IMR-90 (cell line): Measurements from ENCODE around the gene CLP1. TPM values are rescaled to one million over a fixed set of nuclear protein-coding genes. Genes with fewer than 3 reads are reported as not detected.

ENCODE experiments used
- ATAC-seq: fragments of 200-7000 bp; cut with Tn5 transposase; 2 replicates; pipeline ENCODE4 v1.9.1; 2020; ENCODE audit warnings: low read depth, mild to moderate bottlenecking, moderate library complexity
- BruUV-seq: library from RNA; stranded (reverse); fragments of 400-500 nt; replicated peaks from 2 replicates; lab custom pipeline; 2021; lab: Mats Ljungman, UMichigan
- CTCF ChIA-PET: fragments of 300-600 bp; formaldehyde crosslinking; extraction: SDS; loops from one replicate; lab custom pipeline; 2021; ENCODE audit warnings: antibody characterized with exemption; lab: Yijun Ruan, JAX
- POLR2A ChIA-PET: fragments of 300-600 bp; sonication (Branson Sonifier 250); formaldehyde crosslinking; loops from one replicate; lab custom pipeline; 2022; ENCODE audit warnings: antibody characterized with exemption; ENCODE audit not compliant: unreplicated experiment; lab: Charles Lee
- DNase-seq: peaks from one replicate; pipeline ENCODE4 v3.0.0; 2013
- H2AFZ ChIP-seq: replicated peaks from 2 replicates; pipeline ENCODE3; 2013; ENCODE audit warnings: low read length, mild to moderate bottlenecking; ENCODE audit not compliant: poor library complexity
- H2AK5ac ChIP-seq: 2 replicates; pipeline ENCODE4 v1.6.1; 2013; ENCODE audit warnings: low read depth, low read length, inconsistent platforms
- H2AK9ac ChIP-seq: replicated peaks from 2 replicates; pipeline ENCODE3; 2013; ENCODE audit warnings: mild to moderate bottlenecking, low read depth, low read length, moderate library complexity; ENCODE audit not compliant: poor library complexity
- H2BK120ac ChIP-seq: 2 replicates; pipeline ENCODE4 v1.6.1; 2013; ENCODE audit warnings: low read depth, low read length, inconsistent platforms
- H2BK15ac ChIP-seq: 3 replicates; pipeline ENCODE4 v1.6.1; 2013; ENCODE audit warnings: low read depth, low read length, inconsistent platforms
- H2BK20ac ChIP-seq: 2 replicates; pipeline ENCODE4 v1.6.1; 2013; ENCODE audit warnings: low read depth, mild to moderate bottlenecking, inconsistent platforms, low read length, moderate library complexity
- H2BK5ac ChIP-seq: 2 replicates; pipeline ENCODE4 v1.6.1; 2013; ENCODE audit warnings: mild to moderate bottlenecking, low read depth, low read length, inconsistent platforms; ENCODE audit not compliant: poor library complexity, severe bottlenecking
- H3K14ac ChIP-seq: replicated peaks from 2 replicates; pipeline ENCODE4 v1.6.1; 2013; ENCODE audit warnings: low read depth, low read length, inconsistent platforms
- H3K18ac ChIP-seq: 2 replicates; pipeline ENCODE4 v1.6.1; 2013; ENCODE audit warnings: low read depth, low read length, control low read depth
- H3K23ac ChIP-seq: 2 replicates; pipeline ENCODE4 v1.6.1; 2013; ENCODE audit warnings: low read depth, low read length, inconsistent platforms
- H3K27ac ChIP-seq: 2 replicates; pipeline ENCODE4 v1.5.1; 2013; ENCODE audit warnings: mild to moderate bottlenecking, control low read depth, low read length; ENCODE audit not compliant: insufficient read depth
- H3K27me3 ChIP-seq: 2 replicates; pipeline ENCODE4 v1.6.1; 2013; ENCODE audit warnings: low read length; ENCODE audit not compliant: control insufficient read depth, insufficient read depth
- H3K36me3 ChIP-seq: 2 replicates; pipeline ENCODE4 v1.6.1; 2013; ENCODE audit warnings: low read length, mixed read lengths; ENCODE audit not compliant: control insufficient read depth, insufficient read depth
- H3K4ac ChIP-seq: 2 replicates; pipeline ENCODE4 v1.6.1; 2013; ENCODE audit warnings: low read depth, low read length, inconsistent platforms
- H3K4me1 ChIP-seq: 2 replicates; pipeline ENCODE4 v1.6.1; 2013; ENCODE audit warnings: low read length, mixed read lengths; ENCODE audit not compliant: control insufficient read depth, insufficient read depth
- H3K4me2 ChIP-seq: 2 replicates; pipeline ENCODE4 v1.6.1; 2013; ENCODE audit warnings: low read depth, mild to moderate bottlenecking, control low read depth, low read length, moderate library complexity
- H3K4me3 ChIP-seq: 2 replicates; pipeline ENCODE4 v1.5.1; 2013; ENCODE audit warnings: low read depth, mild to moderate bottlenecking, control low read depth, low read length, moderate library complexity; ENCODE audit not compliant: insufficient read depth
- H3K56ac ChIP-seq: 2 replicates; pipeline ENCODE4 v1.6.1; 2013; ENCODE audit warnings: low read length, inconsistent platforms; ENCODE audit not compliant: insufficient read depth; ENCODE audit errors: extremely low read depth
- H3K79me1 ChIP-seq, 2 experiments: 2 replicates each; pipeline ENCODE4 v1.6.1; 2013; ENCODE audit warnings: low read length in 2 of 2, inconsistent platforms in 1 of 2, low read depth in 1 of 2
- H3K9ac ChIP-seq: 2 replicates; pipeline ENCODE4 v1.6.1; 2013; ENCODE audit warnings: low read depth, low read length, control low read depth
- H3K9me1 ChIP-seq: 2 replicates; pipeline ENCODE4 v1.6.1; 2013; ENCODE audit warnings: low read length, inconsistent platforms; ENCODE audit not compliant: insufficient read depth
- H3K9me3 ChIP-seq: 2 replicates; pipeline ENCODE4 v1.6.1; 2013; ENCODE audit warnings: low read length; ENCODE audit not compliant: control insufficient read depth, insufficient read depth
- H4K20me1 ChIP-seq: 2 replicates; pipeline ENCODE4 v1.6.1; 2013; ENCODE audit warnings: low read length, inconsistent platforms; ENCODE audit not compliant: insufficient read depth
- H4K5ac ChIP-seq: 2 replicates; pipeline ENCODE4 v1.6.1; 2013; ENCODE audit warnings: mild to moderate bottlenecking, low read depth, low read length, control low read depth
- H4K8ac ChIP-seq, 2 experiments: 2 replicates each; pipeline ENCODE4 v1.6.1; 2013; ENCODE audit warnings: low read depth in 2 of 2, low read length in 2 of 2, control low read depth in 1 of 2, inconsistent platforms in 1 of 2
- H4K91ac ChIP-seq: 2 replicates; pipeline ENCODE4 v1.6.1; 2013; ENCODE audit warnings: low read depth, low read length, inconsistent platforms; ENCODE audit not compliant: insufficient read depth
- BHLHE40 ChIP-seq: fragments of 150-350 bp; IDR thresholded peaks from 2 replicates; pipeline ENCODE4 v1.6.1; 2016; ENCODE audit warnings: mild to moderate bottlenecking, low read depth, low read length
- CEBPB ChIP-seq: IDR thresholded peaks from 2 replicates; pipeline ENCODE4 v1.6.1; 2012; ENCODE audit warnings: low read depth, low read length, improper control_type of control experiment
- CHD1 ChIP-seq: IDR thresholded peaks from 2 replicates; pipeline ENCODE4 v1.6.1; 2012; ENCODE audit warnings: low read depth, low read length, improper control_type of control experiment
- CTCF ChIP-seq: conservative IDR thresholded peaks from 2 replicates; pipeline ENCODE4 v1.5.1; 2012; ENCODE audit warnings: mild to moderate bottlenecking, low read depth, low read length, improper control_type of control experiment
- FOS ChIP-seq: fragments of 150-350 bp; IDR thresholded peaks from 2 replicates; pipeline ENCODE4 v1.6.1; 2016; ENCODE audit warnings: low read depth, low read length
- MAFK ChIP-seq: IDR thresholded peaks from 2 replicates; pipeline ENCODE4 v1.6.1; 2012; ENCODE audit warnings: low read depth, low read length, improper control_type of control experiment
- MAZ ChIP-seq: IDR thresholded peaks from 2 replicates; pipeline ENCODE4 v1.6.1; 2012; ENCODE audit warnings: low read depth, mild to moderate bottlenecking, low read length, improper control_type of control experiment, moderate library complexity, borderline replicate concordance
- MXI1 ChIP-seq: IDR thresholded peaks from 2 replicates; pipeline ENCODE4 v1.6.1; 2012; ENCODE audit warnings: low read depth, mild to moderate bottlenecking, low read length, moderate library complexity, borderline replicate concordance
- POLR2A ChIP-seq: IDR thresholded peaks from 2 replicates; pipeline ENCODE4 v1.6.1; 2012; ENCODE audit warnings: mild to moderate bottlenecking, low read depth, low read length
- RAD21 ChIP-seq: IDR thresholded peaks from 2 replicates; pipeline ENCODE4 v1.6.1; 2012; ENCODE audit warnings: low read length, improper control_type of control experiment
- RFX5 ChIP-seq: IDR thresholded peaks from 2 replicates; pipeline ENCODE4 v1.8.0; 2012; ENCODE audit warnings: low read depth, mild to moderate bottlenecking, low read length, moderate library complexity
- SMC3 ChIP-seq: fragments of 150-350 bp; IDR thresholded peaks from 2 replicates; pipeline ENCODE4 v1.6.1; 2016; ENCODE audit warnings: low read depth, mild to moderate bottlenecking, antibody characterized with exemption, low read length, moderate library complexity
- WGBS, 2 experiments: methylation state at CpG; one replicate each; pipeline versions ENCODE4 v1.1.5 to v1.1.7; 2013; ENCODE audit warnings: missing lambda C conversion rate in 2 of 2; ENCODE audit not compliant: insufficient read length in 1 of 2; ENCODE audit errors: extremely low coverage in 2 of 2; 5-methylcytosine and 5-hydroxymethylcytosine counted together
- dilution Hi-C: fragments of 300-500 bp; cut with HindIII; formaldehyde crosslinking; loops from one replicate; pipeline ENCODE4 v1.14.3; 2018; ENCODE audit warnings: low sequenced_read_pairs; ENCODE audit not compliant: unreplicated experiment
- in situ Hi-C: fragments of 300-500 bp; cut with MboI; formaldehyde crosslinking; loops from 3 replicates; pipeline ENCODE4 v1.14.3; 2019; ENCODE audit warnings: low sequenced_read_pairs, inconsistent platforms, mixed read lengths
- intact Hi-C: fragments of 100-400 bp; cut with micrococcal nuclease; formaldehyde crosslinking; loops from 2 replicates; pipeline ENCODE4 v1.10.0; 2022
- polyA plus RNA-seq, 3 experiments: library from polyadenylated mRNA; depleted of rRNA; stranded (reverse); fragments of >200 nt; gene quantifications; 2 replicates each; pipeline ENCODE4 v1.2.3, GENCODE V29; 2012; ENCODE audit warnings: low replicate concordance in 1 of 3
- total RNA-seq: library from RNA; depleted of rRNA; stranded (reverse); fragments of >200 nt; gene quantifications from 2 replicates; pipeline ENCODE4 v1.2.3, GENCODE V29; 2012

Gene CLP1
- total and polyA plus RNA-seq, 2 of the 4 experiments (the other 2 are of a cell fraction) = 16.5 to 24.0 TPM

GRCh38 chr11:57637626-57638004 is 19.9 kb upstream of the CLP1 start:
- H3K27me3 ChIP-seq = peaks cover 14% of the 10 kb centered on the region

More at GRCh38 chr11:57637626-57638004, 19.9 kb upstream of the CLP1 start:
- Histone ChIP-seq H3K4me2 (peak overlapping the region; percentile 85), H2BK15ac (0 out of 3 replicates have a peak overlapping the region, but pooled peaks have one; percentile 12), H2AFZ (peak overlapping the region; percentile 99), H3K4ac (peak overlapping the region; percentile 93), H3K27ac (peak overlapping the region; percentile 80), H4K8ac (peak overlapping the region; percentile 90 to 92), H4K20me1 (peaks cover 36% of the 10 kb centered on the region), H3K9me3 (no peaks in the 10 kb centered on the region), H2BK5ac (peak overlapping the region; percentile 74), H3K36me3 (peaks cover 1% of the 10 kb centered on the region; the same call in 1 of the 2 replicates), H2BK120ac (peak overlapping the region; percentile 88), H3K79me1 (peaks cover 16 to 47% of the 10 kb centered on the region in 2 experiments), H4K5ac (peak overlapping the region; percentile 46; the same call in 1 of the 2 replicates), H3K4me3 (peak overlapping the region; percentile 96), H3K9ac (peak overlapping the region; percentile 61), H3K23ac (peak overlapping the region; percentile 89; the same call in 1 of the 2 replicates), H2AK9ac (peak overlapping the region; percentile 100), H3K56ac (peak overlapping the region; percentile 66; the same call in 1 of the 2 replicates), H3K14ac (peak overlapping the region; percentile 78), H2BK20ac (peak overlapping the region; percentile 69), H3K18ac (no peak overlapping the region; the same call in 1 of the 2 replicates), H4K91ac (peak overlapping the region; percentile 92), H3K4me1 (peaks cover 13% of the 10 kb centered on the region), H3K9me1 (peaks cover 12% of the 10 kb centered on the region), H2AK5ac (peak overlapping the region; percentile 67)
- CTCF ChIA-PET = no interaction called here
- intact Hi-C loops (no loop called here), dilution Hi-C loops (no loop called here), in situ Hi-C loops (no loop called here)
- TF ChIP-seq RAD21 (no peak), CHD1 (no peak), SMC3 (no peak), MAFK (no peak), CTCF (no peak), FOS (no peak), BHLHE40 (no peak), MAZ (no peak), CEBPB (no peak), RFX5 (no peak), MXI1 (no peak), POLR2A (no peak)
- DNase-seq = no peak
- no TSS peak for BruUV-seq
- POLR2A ChIA-PET = no interaction called here
- peak; percentile 15 for ATAC-seq
- WGBS, 2 experiments = 28% methylated on average over 3 of the region's 18 CpGs; no CpG with 5 or more reads in 1 of the 2 experiments
